Caco-2 (cell line): ENCODE results near the gene KANK3. TPM values are rescaled to one million over a fixed set of nuclear protein-coding genes. Genes with fewer than 3 reads are reported as not detected.
"Not testable (repeated sequence)": the region's sequence is repeated elsewhere in the genome, so short reads cannot be mapped to it uniquely, and the experiment has no call there.

Experiments used
- BruUV-seq: library from RNA; stranded (reverse); fragments of 400-500 nt; replicated peaks from 2 replicates; lab custom pipeline; 2021; lab: Mats Ljungman, UMichigan
- CTCF ChIA-PET: fragments of 300-600 bp; sonication (Branson Sonifier 250); formaldehyde crosslinking; loops from one replicate; lab custom pipeline; 2022; ENCODE audit warnings: antibody characterized with exemption; lab: Charles Lee
- POLR2A ChIA-PET: fragments of 300-600 bp; sonication (Branson Sonifier 250); formaldehyde crosslinking; loops from one replicate; lab custom pipeline; 2022; ENCODE audit warnings: antibody characterized with exemption; lab: Charles Lee
- DNase-seq, 2 experiments: peaks; one replicate each; pipeline versions ENCODE4 v3.0.0 to v3.0.0-alpha.2; 2020 to 2022
- H3K27me3 ChIP-seq: replicated peaks from 2 replicates; pipeline ENCODE4 v1.6.0; 2011; ENCODE audit warnings: low read length; ENCODE audit not compliant: control insufficient read depth, insufficient read depth
- H3K36me3 ChIP-seq: 2 replicates; pipeline ENCODE4 v1.5.1; 2011; ENCODE audit warnings: low read length; ENCODE audit not compliant: control insufficient read depth, insufficient read depth
- H3K4me1 ChIP-seq: fragments of 250-450 bp; sonication (Bioruptor Pico); 2 replicates; pipeline ENCODE4 v1.5.1; 2020; ENCODE audit warnings: mild to moderate bottlenecking
- H3K4me3 ChIP-seq: 2 replicates; pipeline ENCODE4 v1.5.1; 2011; ENCODE audit warnings: low read depth, mild to moderate bottlenecking, control low read depth, low read length
- H3K9me3 ChIP-seq: fragments of 250-450 bp; sonication (Bioruptor Pico); 2 replicates; pipeline ENCODE4 v1.5.1; 2020; ENCODE audit warnings: mild to moderate bottlenecking, moderate library complexity
- H3K27ac Mint-ChIP-seq: one replicate; pipeline ENCODE4 v1.8.0; 2022; ENCODE audit warnings: mixed read lengths; ENCODE audit not compliant: unreplicated experiment
- H3K27me3 Mint-ChIP-seq: one replicate; pipeline ENCODE4 v1.8.0; 2022; ENCODE audit warnings: mixed read lengths; ENCODE audit not compliant: insufficient read depth, unreplicated experiment
- H3K36me3 Mint-ChIP-seq: one replicate; pipeline ENCODE4 v1.8.0; 2022; ENCODE audit warnings: mild to moderate bottlenecking, mixed read lengths; ENCODE audit not compliant: insufficient read depth, unreplicated experiment
- H3K4me1 Mint-ChIP-seq: one replicate; pipeline ENCODE4 v1.8.0; 2022; ENCODE audit warnings: low read depth, mixed read lengths; ENCODE audit not compliant: unreplicated experiment
- H3K4me3 Mint-ChIP-seq: one replicate; pipeline ENCODE4 v1.8.0; 2022; ENCODE audit warnings: mild to moderate bottlenecking, moderate library complexity, mixed read lengths; ENCODE audit not compliant: unreplicated experiment
- H3K9me3 Mint-ChIP-seq: one replicate; pipeline ENCODE4 v1.8.0; 2022; ENCODE audit warnings: mixed read lengths; ENCODE audit not compliant: unreplicated experiment
- CTCF ChIP-seq, 2 experiments: fragments of 200-600 bp in 1 of 2; IDR thresholded peaks; 1 replicate in 1 of 2; 2 replicates in 1 of 2; pipeline versions ENCODE4 v1.5.1 to v1.8.0; 2011 to 2022; ENCODE audit warnings: antibody characterized with exemption in 1 of 2, control low read depth in 1 of 2, inconsistent platforms in 1 of 2, low read depth in 1 of 2, low read length in 1 of 2, mild to moderate bottlenecking in 1 of 2, moderate library complexity in 1 of 2; ENCODE audit not compliant: insufficient read depth in 1 of 2, severe bottlenecking in 1 of 2, unreplicated experiment in 1 of 2
- intact Hi-C: fragments of 100-400 bp; cut with micrococcal nuclease; formaldehyde crosslinking; loops from one replicate; pipeline ENCODE4 v1.10.0; 2022; ENCODE audit not compliant: unreplicated experiment
- total RNA-seq: library from RNA; stranded (reverse); gene quantifications from 2 replicates; pipeline ENCODE4 v1.2.3, GENCODE V29; 2022

KANK3 gene
- total RNA-seq, 1 experiment from 2014 or later: 1.1 TPM

GRCh38 chr19:8352134-8352827 lies 9.2 kb upstream of the KANK3 start:
- CTCF ChIA-PET: interaction anchor here (0.6 to 2.6 kb wide), 3 partner anchors 9 to 57 kb away, joined by 4 to 21 read pairs (median 6); partner anchors contain the start of genes KANK3 and RAB11B
- H3K27me3 ChIP-seq: no peaks in the 10 kb centered on the region
- Mint-ChIP-seq H3K27me3 (no peaks in the 10 kb centered on the region), H3K9me3 (no peaks in the 10 kb centered on the region), H3K27ac (no peak overlapping the region), H3K36me3 (no peaks in the 10 kb centered on the region), H3K4me3 (peak overlapping the region; percentile 12), H3K4me1 (no peaks in the 10 kb centered on the region)
- POLR2A ChIA-PET: interaction anchor here (0.9 kb wide), 1 partner anchor 9 kb away, joined by 8 read pairs; no protein-coding TSS in a partner anchor
- no TSS peak for BruUV-seq
- no peaks in the 10 kb centered on the region for H3K36me3 ChIP-seq
- no peak for TF ChIP-seq CTCF (IDR thresholded peaks at IDR 0.05; ENCODE audit: insufficient read depth in 1 of 2, low read depth in 1 of 2, low read length in 1 of 2, severe bottlenecking in 1 of 2, unreplicated experiment in 1 of 2)
- H3K4me3 ChIP-seq: no peak overlapping the region
- H3K9me3 ChIP-seq: no peaks in the 10 kb centered on the region
- peaks cover 13% of the 10 kb centered on the region; the same call in 1 of the 2 replicates for H3K4me1 ChIP-seq
- intact Hi-C loops: no loop called here
- DNase-seq: no peak

DNA sequence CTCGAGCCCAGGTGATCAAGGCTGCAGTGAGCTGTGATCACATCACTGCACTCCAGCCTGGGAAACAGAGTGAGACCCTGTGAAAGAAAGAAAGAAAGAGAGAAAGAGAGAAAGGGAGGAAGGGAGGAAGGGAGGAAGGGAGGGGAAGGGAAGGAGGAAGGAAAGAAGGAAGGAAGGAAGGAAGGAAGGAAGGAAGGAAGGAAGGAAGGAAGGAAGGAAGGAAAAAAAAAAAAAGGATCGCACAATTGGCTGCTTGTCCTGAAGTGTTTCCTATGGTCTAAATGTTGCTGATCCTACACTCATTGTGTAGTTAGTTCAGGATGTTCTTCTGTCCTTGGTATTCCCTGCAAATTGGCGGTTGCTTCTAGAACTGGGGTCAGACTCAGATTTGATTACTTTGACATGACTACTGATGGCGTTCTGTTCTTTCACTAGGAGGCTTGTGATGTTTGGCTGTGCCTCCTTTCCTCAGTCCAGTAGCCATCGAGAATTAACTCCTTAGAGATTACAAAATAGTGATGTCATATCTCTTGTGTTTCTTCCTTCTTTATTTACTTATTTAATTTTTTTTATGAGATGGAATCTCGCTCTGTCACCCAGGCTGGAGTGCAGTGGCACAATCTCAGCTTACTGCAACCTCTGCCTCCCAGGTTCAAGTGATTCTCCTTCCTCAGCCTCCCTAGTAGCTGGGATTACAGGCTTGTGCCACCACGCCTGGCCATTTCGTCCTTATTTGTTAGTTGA lies 6.7 kb upstream of the KANK3 start:
- POLR2A ChIA-PET, BruUV-seq, H3K4me1 ChIP-seq, H3K27me3 Mint-ChIP-seq, H3K4me3 Mint-ChIP-seq, H3K27ac Mint-ChIP-seq, H3K4me3 ChIP-seq, intact Hi-C loops, H3K36me3 Mint-ChIP-seq, DNase-seq, H3K4me1 Mint-ChIP-seq, H3K9me3 Mint-ChIP-seq, H3K27me3 ChIP-seq, H3K9me3 ChIP-seq, H3K36me3 ChIP-seq: not testable (repeated sequence)
- CTCF ChIA-PET: interaction anchor here (0.6 kb wide), 1 partner anchor 64 kb away, joined by 5 read pairs; the partner anchor contains the start of gene MARCHF2

GRCh38 chr19:8343483-8343844 lies 402 bp upstream of the KANK3 start:
- no peaks in the 10 kb centered on the region for H3K27me3 ChIP-seq
- no peak overlapping the region for H3K27ac Mint-ChIP-seq
- DNase-seq: no peak
- peaks cover 10% of the 10 kb centered on the region for H3K4me1 ChIP-seq
- H3K4me1 Mint-ChIP-seq: no peaks in the 10 kb centered on the region
- intact Hi-C loops: no loop called here
- no peak for TF ChIP-seq CTCF (IDR thresholded peaks at IDR 0.05; ENCODE audit: insufficient read depth in 1 of 2, low read depth in 1 of 2, low read length in 1 of 2, severe bottlenecking in 1 of 2, unreplicated experiment in 1 of 2)
- ChIA-PET POLR2A (interaction anchor here (0.6 kb wide), 1 partner anchor 9 kb away, joined by 8 read pairs; no protein-coding TSS in a partner anchor), CTCF (interaction anchor here (1.0 kb wide), 1 partner anchor 10 kb away, joined by 4 read pairs; no protein-coding TSS in a partner anchor)
- no peaks in the 10 kb centered on the region for H3K36me3 Mint-ChIP-seq
- no TSS peak for BruUV-seq
- peak overlapping the region; percentile 74 for H3K4me3 Mint-ChIP-seq
- H3K9me3 Mint-ChIP-seq: no peaks in the 10 kb centered on the region
- H3K9me3 ChIP-seq: no peaks in the 10 kb centered on the region
- H3K27me3 Mint-ChIP-seq: no peaks in the 10 kb centered on the region
- peak overlapping the region; percentile 56; the same call in 1 of the 2 replicates for H3K4me3 ChIP-seq
- H3K36me3 ChIP-seq: no peaks in the 10 kb centered on the region
